ENCODE results near the gene TCP10L. TPM values are rescaled to one million over a fixed set of nuclear protein-coding genes. Genes with fewer than 3 reads are reported as not detected.

Gene TCP10L
- total and polyA plus RNA-seq, 10 of the 15 experiments (the other 5 are each of a cell fraction or from before 2014, with no cell fraction given) = 0.11 to 0.45 (median 0.19) TPM; not detected in 3

DNA sequence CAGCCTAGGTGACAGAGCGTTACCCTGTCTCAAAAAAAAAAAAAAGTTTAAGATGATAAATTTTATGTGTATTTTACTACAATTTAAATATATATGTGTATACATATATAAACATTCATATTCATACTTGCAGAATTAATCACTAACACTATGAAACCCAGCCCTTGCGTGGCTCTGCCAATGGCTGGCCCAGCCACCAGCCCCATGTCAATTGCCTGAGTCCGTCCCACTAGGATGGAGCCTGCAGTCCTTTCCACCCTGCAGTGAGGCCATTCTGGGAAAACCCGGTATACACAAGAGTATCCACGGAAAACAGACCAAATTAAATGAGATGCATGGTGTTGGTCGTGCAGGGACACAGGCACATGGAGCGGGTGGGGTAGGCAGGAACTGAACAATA, 49.7 kb downstream of the TCP10L start (continued):
- TF ChIP-seq CHD1 (IDR thresholded peaks at IDR 0.05; ENCODE audit: low read depth, low read length) (no peak), CREM (IDR thresholded peaks at IDR 0.05; ENCODE audit: low read depth) (no peak), ASH2L (IDR thresholded peaks at IDR 0.05; ENCODE audit: borderline replicate concordance, low read depth) (no peak), TARDBP (IDR thresholded peaks at IDR 0.05; ENCODE audit: borderline replicate concordance) (no peak), HDGF (IDR thresholded peaks at IDR 0.05) (no peak), KLF5 (IDR thresholded peaks at IDR 0.05; ENCODE audit: partially characterized antibody) (no peak), TCF7 (IDR thresholded peaks at IDR 0.05; ENCODE audit: borderline replicate concordance) (no peak), CHD4 (IDR thresholded peaks at IDR 0.05) (no peak), ETV6 (conservative IDR thresholded peaks at IDR 0.05 in 1 of 2, IDR thresholded peaks at IDR 0.05 in 1 of 2; ENCODE audit: borderline replicate concordance in 1 of 2, low read depth in 1 of 2) (no peak), MTA3 (IDR thresholded peaks at IDR 0.05; ENCODE audit: borderline replicate concordance, low read length) (no peak), YBX1 (IDR thresholded peaks at IDR 0.05) (no peak), YY1 (IDR thresholded peaks at IDR 0.05; ENCODE audit: low read depth, low read length) (no peak), BCL11A (IDR thresholded peaks at IDR 0.05; ENCODE audit: low read depth, low read length) (no peak), CEBPB (IDR thresholded peaks at IDR 0.05; ENCODE audit: borderline replicate concordance in 1 of 2, low read depth in 2 of 2, low read length in 2 of 2) (no peak), BACH1 (IDR thresholded peaks at IDR 0.05; ENCODE audit: borderline replicate concordance) (no peak)
- TF ChIP-seq, protein P1, sequence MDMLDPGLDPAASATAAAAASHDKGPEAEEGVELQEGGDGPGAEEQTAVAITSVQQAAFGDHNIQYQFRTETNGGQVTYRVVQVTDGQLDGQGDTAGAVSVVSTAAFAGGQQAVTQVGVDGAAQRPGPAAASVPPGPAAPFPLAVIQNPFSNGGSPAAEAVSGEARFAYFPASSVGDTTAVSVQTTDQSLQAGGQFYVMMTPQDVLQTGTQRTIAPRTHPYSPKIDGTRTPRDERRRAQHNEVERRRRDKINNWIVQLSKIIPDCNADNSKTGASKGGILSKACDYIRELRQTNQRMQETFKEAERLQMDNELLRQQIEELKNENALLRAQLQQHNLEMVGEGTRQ (IDR thresholded peaks at IDR 0.05; ENCODE audit: borderline replicate concordance, low read depth, low read length) = no peak

DNA sequence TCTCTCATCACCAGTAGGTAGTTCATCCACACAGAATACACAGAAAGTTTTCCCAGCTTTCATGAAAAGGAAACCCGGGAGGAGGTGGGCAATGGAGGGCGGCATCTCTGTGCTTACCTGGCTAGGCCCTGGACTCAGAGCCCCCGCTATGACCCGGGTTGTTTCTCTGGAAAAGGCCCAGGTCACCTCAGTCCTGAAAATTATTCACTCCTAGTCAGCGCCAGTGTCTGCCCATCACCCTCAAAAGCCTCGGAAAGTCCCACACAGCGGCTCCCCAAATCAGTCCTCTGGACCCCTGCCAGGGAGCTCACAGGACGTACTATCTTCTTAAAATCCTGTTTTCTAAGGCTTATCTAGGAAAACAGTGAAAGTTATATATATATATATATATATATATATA, 51.2 kb downstream of the TCP10L start:
- BruUV-seq (replicated peaks) = no TSS peak
- 47% methylated on average over 8 of the region's 8 CpGs for WGBS (ENCODE audit: insufficient coverage, insufficient replicate concordance, low lambda C conversion rate, missing lambda C conversion rate)
- in situ Hi-C loops (cut with MboI) (no loop called here), intact Hi-C loops (cut with micrococcal nuclease; ENCODE audit: unreplicated experiment) (no loop called here)
- POLR2A ChIA-PET = no interaction called here
- Histone ChIP-seq H3K27me3 (replicated peaks in 1 of 2; ENCODE audit: control insufficient read depth in 2 of 2, insufficient read depth in 2 of 2, low read length in 1 of 2) (0 out of 4 replicates have a peak, but pooled peaks cover 0 to 2% of the 10 kb centered on the region in 2 experiments), H4K20me1 (ENCODE audit: control insufficient read depth, insufficient read depth) (no peaks in the 10 kb centered on the region), H2AFZ (ENCODE audit: control insufficient read depth, low read depth, low read length) (no peak overlapping the region), H3K9me3 (replicated peaks; ENCODE audit: control insufficient read depth, insufficient read depth, low read length) (no peaks in the 10 kb centered on the region), H3K36me3 (ENCODE audit: control insufficient read depth in 2 of 2, insufficient read depth in 2 of 2, low read length in 1 of 2) (no peaks in the 10 kb centered on the region), H3K4me1 (ENCODE audit: control insufficient read depth, insufficient read depth, low read length) (no peaks in the 10 kb centered on the region), H3K9ac (ENCODE audit: control insufficient read depth, insufficient read depth, low read length) (no peak overlapping the region), H3K27ac (ENCODE audit: control insufficient read depth, insufficient read depth) (no peak overlapping the region), H3K4me2 (ENCODE audit: control insufficient read depth, insufficient read depth) (no peak overlapping the region), H3K79me2 (ENCODE audit: control insufficient read depth, insufficient read depth, low read length) (no peaks in the 10 kb centered on the region), H3K4me3 (no peak overlapping the region)
- RAD21 ChIA-PET (ENCODE audit: unreplicated experiment) = no interaction called here
- SMC1A ChIA-PET (ENCODE audit: uncharacterized antibody, unreplicated experiment) = no interaction called here
- CTCF ChIA-PET = no interaction called here
- DNase-seq (ENCODE audit: low read depth, low spot score) = no peak
- ATAC-seq = no peak
- FAIRE-seq = no peak
- TF ChIP-seq, protein P2, sequence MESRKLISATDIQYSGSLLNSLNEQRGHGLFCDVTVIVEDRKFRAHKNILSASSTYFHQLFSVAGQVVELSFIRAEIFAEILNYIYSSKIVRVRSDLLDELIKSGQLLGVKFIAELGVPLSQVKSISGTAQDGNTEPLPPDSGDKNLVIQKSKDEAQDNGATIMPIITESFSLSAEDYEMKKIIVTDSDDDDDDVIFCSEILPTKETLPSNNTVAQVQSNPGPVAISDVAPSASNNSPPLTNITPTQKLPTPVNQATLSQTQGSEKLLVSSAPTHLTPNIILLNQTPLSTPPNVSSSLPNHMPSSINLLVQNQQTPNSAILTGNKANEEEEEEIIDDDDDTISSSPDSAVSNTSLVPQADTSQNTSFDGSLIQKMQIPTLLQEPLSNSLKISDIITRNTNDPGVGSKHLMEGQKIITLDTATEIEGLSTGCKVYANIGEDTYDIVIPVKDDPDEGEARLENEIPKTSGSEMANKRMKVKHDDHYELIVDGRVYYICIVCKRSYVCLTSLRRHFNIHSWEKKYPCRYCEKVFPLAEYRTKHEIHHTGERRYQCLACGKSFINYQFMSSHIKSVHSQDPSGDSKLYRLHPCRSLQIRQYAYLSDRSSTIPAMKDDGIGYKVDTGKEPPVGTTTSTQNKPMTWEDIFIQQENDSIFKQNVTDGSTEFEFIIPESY (IDR thresholded peaks at IDR 0.05) = no peak
- TF ChIP-seq IKZF1 (conservative IDR thresholded peaks at IDR 0.05) = no peak
- TF ChIP-seq, protein P3, sequence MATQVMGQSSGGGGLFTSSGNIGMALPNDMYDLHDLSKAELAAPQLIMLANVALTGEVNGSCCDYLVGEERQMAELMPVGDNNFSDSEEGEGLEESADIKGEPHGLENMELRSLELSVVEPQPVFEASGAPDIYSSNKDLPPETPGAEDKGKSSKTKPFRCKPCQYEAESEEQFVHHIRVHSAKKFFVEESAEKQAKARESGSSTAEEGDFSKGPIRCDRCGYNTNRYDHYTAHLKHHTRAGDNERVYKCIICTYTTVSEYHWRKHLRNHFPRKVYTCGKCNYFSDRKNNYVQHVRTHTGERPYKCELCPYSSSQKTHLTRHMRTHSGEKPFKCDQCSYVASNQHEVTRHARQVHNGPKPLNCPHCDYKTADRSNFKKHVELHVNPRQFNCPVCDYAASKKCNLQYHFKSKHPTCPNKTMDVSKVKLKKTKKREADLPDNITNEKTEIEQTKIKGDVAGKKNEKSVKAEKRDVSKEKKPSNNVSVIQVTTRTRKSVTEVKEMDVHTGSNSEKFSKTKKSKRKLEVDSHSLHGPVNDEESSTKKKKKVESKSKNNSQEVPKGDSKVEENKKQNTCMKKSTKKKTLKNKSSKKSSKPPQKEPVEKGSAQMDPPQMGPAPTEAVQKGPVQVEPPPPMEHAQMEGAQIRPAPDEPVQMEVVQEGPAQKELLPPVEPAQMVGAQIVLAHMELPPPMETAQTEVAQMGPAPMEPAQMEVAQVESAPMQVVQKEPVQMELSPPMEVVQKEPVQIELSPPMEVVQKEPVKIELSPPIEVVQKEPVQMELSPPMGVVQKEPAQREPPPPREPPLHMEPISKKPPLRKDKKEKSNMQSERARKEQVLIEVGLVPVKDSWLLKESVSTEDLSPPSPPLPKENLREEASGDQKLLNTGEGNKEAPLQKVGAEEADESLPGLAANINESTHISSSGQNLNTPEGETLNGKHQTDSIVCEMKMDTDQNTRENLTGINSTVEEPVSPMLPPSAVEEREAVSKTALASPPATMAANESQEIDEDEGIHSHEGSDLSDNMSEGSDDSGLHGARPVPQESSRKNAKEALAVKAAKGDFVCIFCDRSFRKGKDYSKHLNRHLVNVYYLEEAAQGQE (IDR thresholded peaks at IDR 0.05; ENCODE audit: low read depth, low read length) = no peak
- no peak for TF ChIP-seq SIX5 (IDR thresholded peaks at IDR 0.05; ENCODE audit: low read depth, low read length, severe bottlenecking)
- TF ChIP-seq NFYB (IDR thresholded peaks at IDR 0.05; ENCODE audit: insufficient read depth, low read depth, low read length) = no peak
